IPS-15b (cell line): ENCODE data around the gene ANGPTL5.

Experiments
- H3K27me3 ChIP-seq: one replicate; pipeline ENCODE4 v1.6.1; 2013; ENCODE audit warnings: low read length; ENCODE audit not compliant: control insufficient read depth, insufficient read depth
- H3K36me3 ChIP-seq: one replicate; pipeline ENCODE4 v1.6.1; 2013; ENCODE audit warnings: low read length; ENCODE audit not compliant: control insufficient read depth, insufficient read depth
- H3K4me1 ChIP-seq: one replicate; pipeline ENCODE4 v1.6.1; 2013; ENCODE audit warnings: mild to moderate bottlenecking, low read length; ENCODE audit not compliant: control insufficient read depth, insufficient read depth
- H3K4me3 ChIP-seq: one replicate; pipeline ENCODE4 v1.5.1; 2013; ENCODE audit warnings: low read depth, low read length
- H3K9ac ChIP-seq: one replicate; pipeline ENCODE4 v1.6.1; 2013; ENCODE audit warnings: low read depth, mild to moderate bottlenecking, low read length
- H3K9me3 ChIP-seq: one replicate; pipeline ENCODE4 v1.6.1; 2013; ENCODE audit warnings: mild to moderate bottlenecking, low read length; ENCODE audit not compliant: control insufficient read depth, insufficient read depth

Gene ANGPTL5

GRCh38 chr11:101920992-101921391, 4.7 kb upstream of the ANGPTL5 start:
- Histone ChIP-seq H3K4me3 (no peak overlapping the region), H3K27me3 (no peaks in the 10 kb centered on the region), H3K9me3 (no peaks in the 10 kb centered on the region), H3K36me3 (no peaks in the 10 kb centered on the region), H3K4me1 (no peaks in the 10 kb centered on the region), H3K9ac (no peak overlapping the region)

- no peaks in the 10 kb centered on the region for H3K36me3 ChIP-seq
- H3K9me3 ChIP-seq = no peaks in the 10 kb centered on the region
These were observed 904 bp upstream of the ANGPTL5 start for GRCh38 chr11:101917226-101917625.

GRCh38 chr11:101915791-101916291, 481 bp downstream of the ANGPTL5 start:
- Histone ChIP-seq H3K9ac (no peak overlapping the region), H3K4me3 (peak overlapping the region; percentile 84), H3K4me1 (peaks cover 3% of the 10 kb centered on the region), H3K27me3 (no peaks in the 10 kb centered on the region), H3K9me3 (no peaks in the 10 kb centered on the region), H3K36me3 (no peaks in the 10 kb centered on the region)

More at GRCh38 chr11:101917226-101917625, 904 bp upstream of the ANGPTL5 start:
- H3K4me1 ChIP-seq = peaks cover 3% of the 10 kb centered on the region
- H3K27me3 ChIP-seq = no peaks in the 10 kb centered on the region
- no peak overlapping the region for H3K9ac ChIP-seq
- H3K4me3 ChIP-seq = no peak overlapping the region

GRCh38 chr11:101914738-101915426, 1.4 kb downstream of the ANGPTL5 start, which contains the start of gene CEP126:
CEP126 (plus strand) TSS chr11:101915010; CDS start chr11:101915285, 275 bp downstream.
- H3K36me3 ChIP-seq = no peaks in the 10 kb centered on the region
- H3K4me1 ChIP-seq = peaks cover 3% of the 10 kb centered on the region
- H3K27me3 ChIP-seq = no peaks in the 10 kb centered on the region
- H3K4me3 ChIP-seq = peak within 1 kb of the TSS; percentile 84
- H3K9me3 ChIP-seq = no peaks in the 10 kb centered on the region
- peak within 1 kb of the TSS; percentile 57 for H3K9ac ChIP-seq

GRCh38 chr11:101914341-101914737, 2.0 kb downstream of the ANGPTL5 start:
- no peaks in the 10 kb centered on the region for H3K27me3 ChIP-seq
- no peaks in the 10 kb centered on the region for H3K36me3 ChIP-seq
- H3K4me3 ChIP-seq = peak overlapping the region; percentile 84
- H3K4me1 ChIP-seq = peaks cover 3% of the 10 kb centered on the region
- H3K9me3 ChIP-seq = no peaks in the 10 kb centered on the region
- H3K9ac ChIP-seq = no peak overlapping the region

- H3K9ac ChIP-seq = no peak overlapping the region
- no peaks in the 10 kb centered on the region for H3K27me3 ChIP-seq
- no peaks in the 10 kb centered on the region for H3K36me3 ChIP-seq
- no peak overlapping the region for H3K4me3 ChIP-seq
- no peaks in the 10 kb centered on the region for H3K9me3 ChIP-seq
- peaks cover 3% of the 10 kb centered on the region for H3K4me1 ChIP-seq
These were observed 2.7 kb downstream of the ANGPTL5 start for GRCh38 chr11:101913656-101914055.

GRCh38 chr11:101912823-101913284, 3.5 kb downstream of the ANGPTL5 start:
- no peaks in the 10 kb centered on the region for H3K9me3 ChIP-seq
- H3K4me1 ChIP-seq = peaks cover 3% of the 10 kb centered on the region
- no peak overlapping the region for H3K9ac ChIP-seq
- H3K4me3 ChIP-seq = no peak overlapping the region
- no peaks in the 10 kb centered on the region for H3K36me3 ChIP-seq
- no peaks in the 10 kb centered on the region for H3K27me3 ChIP-seq

- peaks cover under 1% of the 10 kb centered on the region for H3K4me1 ChIP-seq
- no peak overlapping the region for H3K4me3 ChIP-seq
- no peaks in the 10 kb centered on the region for H3K27me3 ChIP-seq
- no peak overlapping the region for H3K9ac ChIP-seq
- no peaks in the 10 kb centered on the region for H3K9me3 ChIP-seq
- no peaks in the 10 kb centered on the region for H3K36me3 ChIP-seq
These were observed 7.2 kb downstream of the ANGPTL5 start for GRCh38 chr11:101909087-101909486.

GRCh38 chr11:101907815-101908214, 8.5 kb downstream of the ANGPTL5 start:
- Histone ChIP-seq H3K4me3 (no peak overlapping the region), H3K9me3 (no peaks in the 10 kb centered on the region), H3K4me1 (no peaks in the 10 kb centered on the region)

GRCh38 chr11:101894505-101894904, 21.8 kb downstream of the ANGPTL5 start:
- Histone ChIP-seq H3K27me3 (no peaks in the 10 kb centered on the region), H3K36me3 (no peaks in the 10 kb centered on the region), H3K9ac (no peak overlapping the region), H3K4me3 (no peak overlapping the region), H3K9me3 (no peaks in the 10 kb centered on the region), H3K4me1 (no peaks in the 10 kb centered on the region)

More at GRCh38 chr11:101907815-101908214, 8.5 kb downstream of the ANGPTL5 start:
- Histone ChIP-seq H3K9ac (no peak overlapping the region), H3K27me3 (no peaks in the 10 kb centered on the region), H3K36me3 (no peaks in the 10 kb centered on the region)

- Histone ChIP-seq H3K36me3 (no peaks in the 10 kb centered on the region), H3K9ac (no peak overlapping the region), H3K4me1 (no peaks in the 10 kb centered on the region), H3K4me3 (no peak overlapping the region), H3K9me3 (no peaks in the 10 kb centered on the region), H3K27me3 (no peaks in the 10 kb centered on the region)
These were observed 26.6 kb downstream of the ANGPTL5 start for GRCh38 chr11:101889767-101890166.

- Histone ChIP-seq H3K4me1 (no peaks in the 10 kb centered on the region), H3K9ac (no peak overlapping the region), H3K36me3 (no peaks in the 10 kb centered on the region), H3K9me3 (no peaks in the 10 kb centered on the region), H3K27me3 (no peaks in the 10 kb centered on the region), H3K4me3 (no peak overlapping the region)
These were observed 30.7 kb downstream of the ANGPTL5 start for GRCh38 chr11:101885631-101886030.
